Hypothalamus (tissue), 51 donors: ENCODE measurements around the gene BGLAP.

Experiments
- DNase-seq, 51 donors: peaks; one replicate each; lab custom pipeline; 2025; lab: John Stamatoyannopoulos, UW

The BGLAP gene

DNA sequence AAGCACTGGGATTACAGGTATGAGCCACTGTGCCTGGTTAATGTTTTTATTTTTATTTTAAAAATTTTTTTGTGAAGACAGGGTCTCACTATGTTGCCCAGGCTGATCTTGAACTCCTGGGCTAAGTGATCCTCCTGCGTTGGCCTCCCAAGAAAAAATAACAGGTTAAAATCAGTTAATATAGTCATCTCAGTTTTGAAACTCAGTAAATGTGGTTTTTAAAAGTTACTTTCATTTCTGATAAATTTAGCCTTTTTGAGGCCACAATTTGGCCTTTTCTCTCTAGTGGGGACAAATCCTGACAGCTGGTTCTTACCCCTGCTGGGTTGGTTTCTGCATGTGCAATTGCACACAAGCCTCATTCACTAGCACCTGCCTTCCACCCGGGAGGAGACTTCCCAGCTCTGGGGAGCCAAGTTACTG is 15.9 kb upstream of the BGLAP start:
- DNase-seq: no peak

DNA sequence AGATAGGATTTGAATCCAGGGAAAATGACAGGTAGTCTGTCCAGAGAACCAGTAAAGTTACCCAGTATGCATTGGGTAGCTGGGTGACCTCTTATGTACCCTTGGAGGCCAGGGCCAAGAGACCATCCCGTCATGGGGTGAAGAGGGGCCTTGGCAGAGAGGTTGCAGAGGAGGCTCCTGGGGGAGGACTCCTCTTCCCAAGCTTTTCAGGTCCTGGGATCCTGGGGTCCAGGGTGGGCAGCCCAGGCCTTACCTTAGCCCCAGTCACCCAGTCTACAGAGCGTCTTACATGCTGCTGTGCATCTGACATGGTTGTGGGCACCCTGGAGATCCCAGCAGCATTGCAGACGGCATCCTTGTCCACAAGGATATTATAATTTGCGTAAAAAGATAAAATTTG is 15.2 kb upstream of the BGLAP start:
- DNase-seq: no peak

DNA sequence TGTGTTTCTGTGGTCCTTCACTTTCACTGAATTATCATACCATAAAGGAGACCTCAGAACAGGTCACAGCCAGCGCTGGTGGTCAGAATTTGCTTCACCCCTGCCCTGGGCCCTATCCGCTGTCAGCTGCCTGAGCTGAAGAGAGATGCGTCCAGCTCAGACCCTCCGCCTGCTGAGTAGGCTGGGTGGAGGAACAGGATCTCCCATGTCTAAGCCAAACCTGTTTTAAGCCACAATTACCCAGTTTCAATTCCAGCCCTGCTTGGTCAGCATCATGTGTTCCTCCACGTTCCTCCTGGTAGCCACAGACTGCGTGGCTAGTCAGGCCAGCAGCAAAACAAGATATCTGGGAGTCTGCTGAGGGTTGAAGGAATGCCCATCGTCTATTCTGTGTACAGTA is 13.5 kb upstream of the BGLAP start:
- DNase-seq: no peak

DNA sequence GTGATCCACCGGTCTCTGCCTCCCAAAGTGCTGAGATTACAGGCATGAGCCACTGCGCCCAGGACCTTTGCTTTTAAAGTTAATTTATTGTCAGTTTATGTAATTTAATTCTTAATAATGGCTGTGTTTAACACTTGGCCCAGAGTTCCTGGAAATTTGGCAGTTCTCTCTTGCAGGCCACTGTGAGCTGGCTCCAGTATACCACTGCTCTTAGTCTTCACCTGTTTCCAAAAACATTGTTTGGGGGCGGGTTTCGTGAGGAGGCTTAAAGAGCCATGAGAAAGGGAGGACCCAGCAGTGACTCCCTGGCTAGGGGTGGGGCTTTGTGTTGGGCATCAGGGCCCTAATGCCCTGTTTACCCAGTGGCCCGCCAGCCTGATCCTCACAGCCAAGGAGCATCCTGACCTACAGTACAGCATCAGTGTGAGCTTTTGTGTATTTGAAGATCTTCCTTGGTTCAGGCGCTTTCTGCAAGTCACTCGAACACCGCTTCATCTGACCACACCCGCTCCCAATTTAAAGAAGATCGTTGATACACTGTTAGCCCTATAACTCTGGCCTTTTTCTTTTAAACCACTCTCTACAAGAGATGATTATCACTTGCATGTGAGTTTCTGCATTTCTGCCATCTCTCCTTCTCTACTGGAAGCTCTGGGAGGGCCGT is 12.0 kb upstream of the BGLAP start:
- DNase-seq: no peak

DNA sequence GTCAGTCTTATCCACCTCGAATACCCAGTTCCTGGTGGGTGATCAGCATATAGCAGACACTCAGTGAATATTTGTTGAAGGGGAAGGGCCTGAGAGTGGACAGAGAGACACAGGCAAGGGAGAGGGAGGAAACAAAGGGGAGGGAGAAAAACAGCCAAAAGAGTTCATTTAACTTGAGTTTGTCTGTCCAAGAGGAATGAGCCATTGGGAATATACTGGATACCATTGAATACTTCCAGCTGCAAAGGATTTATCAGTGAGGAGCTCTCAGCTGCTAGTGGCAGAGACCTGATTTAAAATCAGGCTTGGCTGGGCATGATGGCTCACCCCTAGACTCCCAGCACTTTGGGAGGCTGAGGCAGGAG is 11.5 kb upstream of the BGLAP start:
- no peak for DNase-seq

DNA sequence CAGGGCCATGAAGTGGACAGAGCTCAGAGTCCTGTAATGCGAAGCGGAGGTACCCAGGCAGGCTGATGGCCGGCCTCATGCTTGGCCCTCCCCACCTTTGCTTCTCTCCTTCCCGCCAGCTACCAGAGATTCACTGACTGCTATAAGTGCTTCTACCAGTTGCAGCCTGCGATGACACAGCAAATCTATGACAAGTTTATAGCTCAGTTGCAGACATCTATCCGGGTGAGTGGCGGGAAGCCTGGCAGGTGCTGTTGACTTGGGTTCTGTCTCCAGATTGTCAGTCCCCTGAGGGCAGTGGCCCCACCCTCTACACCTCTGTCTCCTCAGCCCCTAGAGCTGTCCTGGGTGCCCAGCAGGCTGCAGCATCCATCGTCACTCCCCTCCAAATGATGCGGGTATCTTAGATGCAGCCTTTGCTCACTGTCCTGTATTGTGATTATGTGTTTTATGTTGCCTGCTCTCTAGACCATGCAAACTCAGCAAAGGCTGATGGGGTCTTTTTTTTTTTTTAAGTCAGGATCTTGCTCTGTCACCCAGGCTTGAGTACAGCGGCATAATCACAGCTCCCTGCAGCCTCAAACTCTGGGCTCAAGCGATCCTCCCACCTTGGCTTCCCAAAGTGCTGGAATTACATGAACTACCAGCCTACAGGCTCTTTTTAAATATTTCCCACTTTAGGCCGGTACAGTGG is 9.6 kb upstream of the BGLAP start:
- DNase-seq: no peak

DNA sequence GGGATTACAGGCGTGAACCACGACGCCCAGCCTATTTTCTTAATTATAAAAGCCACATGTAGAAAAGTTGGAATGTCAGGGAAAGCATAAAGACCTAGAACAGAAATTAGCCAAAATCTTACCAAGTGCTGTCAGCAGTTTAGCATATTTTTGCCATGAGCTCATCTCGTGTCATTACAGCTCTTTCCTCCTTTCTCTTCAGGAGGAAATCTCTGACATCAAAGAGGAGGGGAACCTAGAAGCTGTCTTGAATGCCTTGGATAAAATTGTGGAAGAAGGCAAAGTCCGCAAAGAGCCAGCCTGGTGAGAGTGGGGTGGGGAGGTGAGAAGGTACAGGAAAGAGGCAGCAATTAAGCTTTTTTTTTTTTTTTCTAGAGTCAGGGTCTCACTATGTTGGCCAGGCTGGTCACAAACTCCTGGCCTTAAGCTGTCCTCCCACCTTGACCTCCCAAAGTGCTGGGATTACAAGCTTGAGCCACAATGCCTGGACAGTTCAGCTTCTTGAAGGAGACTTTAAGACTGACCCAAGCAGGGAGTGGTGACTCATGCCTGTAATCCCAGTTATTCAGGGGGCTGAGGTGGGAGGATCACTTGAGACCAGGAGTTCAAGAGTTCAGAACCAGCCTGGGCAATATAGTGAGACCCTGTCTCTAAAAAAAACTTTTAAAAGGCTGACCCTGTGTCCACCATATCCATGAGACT is 8.4 kb upstream of the BGLAP start:
- DNase-seq: no peak

DNA sequence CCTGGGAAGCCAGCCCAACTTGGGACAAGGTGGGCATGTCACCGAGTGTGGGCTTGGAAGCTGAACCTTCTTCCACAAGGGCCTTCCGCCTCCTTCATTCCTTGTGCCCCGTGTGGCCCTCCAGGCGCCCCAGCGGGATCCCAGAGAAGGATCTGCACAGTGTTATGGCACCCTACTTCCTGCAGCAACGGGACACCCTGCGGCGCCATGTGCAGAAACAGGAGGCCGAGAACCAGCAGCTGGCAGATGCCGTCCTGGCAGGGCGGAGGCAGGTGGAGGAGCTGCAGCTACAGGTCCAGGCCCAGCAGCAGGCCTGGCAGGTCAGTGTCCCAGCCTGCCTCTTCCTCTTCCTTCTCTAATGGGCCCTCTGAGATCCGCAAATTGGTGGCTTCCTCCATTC is 5.8 kb upstream of the BGLAP start:
- DNase-seq: no peak

DNA sequence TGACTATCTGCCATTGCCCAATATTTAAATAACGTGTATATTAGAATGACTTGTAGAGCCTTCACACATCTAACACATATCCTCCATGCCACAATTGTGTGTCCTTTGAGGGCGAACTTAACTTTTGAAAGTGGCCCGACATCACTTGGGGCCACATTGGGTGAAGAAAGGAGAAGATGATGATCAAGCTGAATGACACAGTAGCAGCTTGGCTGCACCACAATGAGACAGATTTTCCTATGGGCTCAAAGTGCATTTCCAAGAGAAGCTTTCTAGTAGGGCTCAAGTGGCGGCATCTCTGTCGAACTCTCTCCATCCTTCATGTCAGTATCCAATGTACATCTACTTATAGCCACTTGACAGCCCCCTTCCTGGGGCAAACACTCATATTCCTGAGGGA is 3.7 kb upstream of the BGLAP start:
- no peak for DNase-seq

DNA sequence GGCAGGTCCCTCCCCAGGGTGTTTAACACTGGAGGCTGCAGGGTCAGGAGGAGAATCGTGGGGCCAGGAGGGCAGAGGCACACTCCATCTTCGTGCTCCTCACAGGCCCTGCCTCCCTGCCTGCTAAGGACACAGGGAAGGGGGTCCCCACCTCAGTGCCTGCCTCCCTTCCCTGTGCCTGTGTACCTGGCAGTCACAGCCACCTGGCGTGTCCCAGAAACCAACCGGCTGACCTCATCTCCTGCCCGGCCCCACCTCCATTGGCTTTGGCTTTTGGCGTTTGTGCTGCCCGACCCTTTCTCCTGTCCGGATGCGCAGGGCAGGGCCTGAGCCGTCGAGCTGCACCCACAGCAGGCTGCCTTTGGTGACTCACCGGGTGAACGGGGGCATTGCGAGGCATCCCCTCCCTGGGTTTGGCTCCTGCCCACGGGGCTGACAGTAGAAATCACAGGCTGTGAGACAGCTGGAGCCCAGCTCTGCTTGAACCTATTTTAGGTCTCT is 623 bp upstream of the BGLAP start:
- DNase-seq: peak in 2 of 51 donors; percentile 9 to 33

DNA sequence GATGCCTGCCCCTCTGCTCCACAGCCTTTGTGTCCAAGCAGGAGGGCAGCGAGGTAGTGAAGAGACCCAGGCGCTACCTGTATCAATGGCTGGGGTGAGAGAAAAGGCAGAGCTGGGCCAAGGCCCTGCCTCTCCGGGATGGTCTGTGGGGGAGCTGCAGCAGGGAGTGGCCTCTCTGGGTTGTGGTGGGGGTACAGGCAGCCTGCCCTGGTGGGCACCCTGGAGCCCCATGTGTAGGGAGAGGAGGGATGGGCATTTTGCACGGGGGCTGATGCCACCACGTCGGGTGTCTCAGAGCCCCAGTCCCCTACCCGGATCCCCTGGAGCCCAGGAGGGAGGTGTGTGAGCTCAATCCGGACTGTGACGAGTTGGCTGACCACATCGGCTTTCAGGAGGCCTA is 754 bp downstream of the BGLAP start:
- DNase-seq: peak in 4 of 51 donors; percentile 19 to 45 (median 34)

DNA sequence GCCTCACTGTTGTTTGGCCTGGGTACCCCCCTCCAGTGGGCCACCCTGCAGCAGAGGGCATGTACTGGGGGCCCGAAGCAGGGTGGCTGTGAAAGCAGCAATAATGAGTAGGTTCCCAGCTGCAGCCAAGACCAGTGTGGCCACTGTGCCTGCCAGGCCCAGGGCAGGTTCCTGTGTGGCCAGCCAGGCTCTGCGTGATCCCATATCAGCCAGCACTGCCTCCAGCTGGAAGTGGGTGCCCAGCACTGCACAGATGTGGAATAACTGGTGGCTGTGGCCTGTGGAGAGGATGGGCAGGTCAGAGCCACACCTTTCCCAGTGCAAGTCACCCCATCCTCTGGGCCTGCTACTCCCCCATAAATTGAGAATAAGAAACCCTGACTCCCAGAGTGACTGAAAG is 2.1 kb downstream of the BGLAP start:
- no peak for DNase-seq

DNA sequence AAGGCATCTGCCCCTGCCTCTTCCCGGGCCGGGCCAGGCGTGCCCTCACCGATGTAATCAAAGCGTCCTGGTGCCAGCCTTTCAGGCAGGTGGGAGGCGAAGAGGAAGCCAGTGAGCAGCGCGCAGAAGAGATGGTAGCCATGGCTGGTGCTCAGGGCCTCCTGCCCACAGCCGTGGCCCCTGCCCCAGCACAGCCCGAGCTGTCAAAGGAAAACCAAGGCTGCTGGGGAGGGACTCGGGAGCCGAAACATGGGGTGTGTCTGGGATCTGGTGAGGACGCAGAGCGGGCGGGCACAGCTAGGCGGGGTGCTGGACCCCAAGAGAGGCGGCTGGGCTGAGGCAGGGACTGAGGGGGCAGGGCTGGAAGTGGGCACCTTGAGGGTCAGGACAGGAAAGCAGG is 2.7 kb downstream of the BGLAP start:
- DNase-seq: no peak

DNA sequence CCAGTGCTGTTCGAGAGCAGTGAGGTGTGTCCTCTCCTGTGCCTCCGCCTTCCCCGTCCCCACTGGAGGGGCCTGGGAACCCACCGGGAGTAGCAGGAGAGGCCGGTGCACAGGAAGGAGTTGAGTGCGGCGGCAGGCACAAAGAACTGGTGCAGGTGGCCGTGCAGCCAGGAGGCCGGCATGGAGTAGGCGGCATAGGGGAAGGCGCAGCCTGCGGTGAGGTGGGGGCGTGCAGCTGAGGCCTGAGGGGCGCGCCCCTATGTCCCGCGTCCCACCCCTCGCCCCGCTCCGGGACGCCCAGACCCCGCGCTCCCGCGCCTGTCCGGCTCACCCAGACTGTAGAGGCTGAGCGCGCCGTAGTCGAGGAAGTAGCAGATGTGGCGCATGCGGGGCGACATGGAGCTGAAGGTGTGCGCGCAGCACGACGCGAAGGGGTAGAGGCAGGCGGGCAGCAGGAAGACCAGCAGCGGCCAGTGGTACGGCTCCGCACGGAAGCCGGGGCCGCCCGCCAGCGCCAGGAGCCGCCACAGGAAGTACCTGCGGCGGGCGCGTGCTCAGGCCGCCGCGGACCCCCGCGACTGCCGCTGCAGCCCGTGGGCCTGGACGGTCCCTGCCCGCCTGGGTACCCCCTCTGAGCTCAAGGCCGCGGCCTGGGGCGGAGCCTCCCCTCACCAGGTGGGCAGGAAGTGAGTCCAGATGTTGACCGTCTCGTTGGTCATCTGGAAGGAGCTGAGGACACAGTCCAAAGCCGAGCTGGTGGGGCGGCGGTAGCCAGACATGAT is 3.7 kb downstream of the BGLAP start:
- DNase-seq: peak in 5 of 51 donors; percentile 6 to 36 (median 17)

DNA sequence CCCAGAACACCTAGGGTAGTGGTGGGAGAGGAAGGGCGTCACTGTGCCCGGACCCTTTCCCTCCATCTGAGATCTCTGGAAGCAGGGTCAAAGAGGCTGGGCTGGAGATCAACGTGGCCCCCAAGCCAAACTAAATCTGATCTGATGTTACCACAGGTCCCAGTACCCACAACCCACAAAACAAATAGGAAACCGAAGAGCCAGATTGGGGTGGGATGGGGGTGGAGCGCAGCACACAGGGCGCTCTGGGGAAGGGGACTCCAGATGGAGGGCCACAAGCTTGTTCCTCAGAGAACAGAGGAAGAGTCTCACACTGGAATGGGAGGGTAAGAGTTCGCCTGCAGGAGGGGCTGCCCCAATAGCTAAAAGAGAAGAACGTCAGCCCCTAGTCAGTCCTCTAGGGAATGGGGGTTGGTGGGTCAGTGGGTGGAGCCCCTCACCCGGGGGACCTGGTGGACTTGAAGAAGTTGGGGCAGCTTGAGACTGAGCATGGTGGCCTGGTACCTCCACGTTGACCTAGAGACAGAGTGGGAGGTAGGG is 4.3 kb downstream of the BGLAP start:
- DNase-seq: no peak

DNA sequence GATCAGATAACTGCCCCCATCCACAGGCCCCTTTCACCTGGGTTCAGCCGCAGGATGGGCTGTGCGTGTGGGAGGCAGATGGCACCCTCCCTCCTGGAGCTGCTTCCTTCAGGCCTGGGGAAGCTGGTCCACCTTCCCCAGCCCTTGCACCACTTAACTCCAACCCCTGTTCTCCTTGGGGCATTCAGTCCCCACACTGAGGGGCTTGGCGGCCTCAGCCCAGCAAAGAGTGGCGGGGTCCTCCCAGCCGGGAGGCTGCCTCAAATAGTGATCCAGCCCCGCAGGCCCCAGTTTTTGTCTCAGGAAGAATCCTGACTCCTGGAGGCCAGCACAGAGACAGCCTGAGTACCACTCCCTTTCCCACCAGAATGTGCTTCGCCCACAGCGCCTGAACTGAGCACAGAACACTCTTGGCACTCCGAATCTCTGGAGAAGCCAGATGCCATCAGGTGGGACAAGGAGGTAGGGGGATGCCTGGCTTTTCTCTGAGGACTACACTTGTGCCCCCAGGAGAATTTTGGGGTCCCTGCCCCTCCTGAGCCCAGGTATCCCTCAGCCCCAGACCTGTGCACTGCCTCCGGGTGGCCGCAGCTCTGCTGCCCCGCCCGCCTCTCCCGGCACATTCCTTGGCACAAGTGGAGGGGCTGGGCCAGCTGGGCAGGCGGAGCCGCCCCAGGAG is 4.9 kb downstream of the BGLAP start:
- peak in 15 of 51 donors; percentile 23 to 58 (median 46) for DNase-seq

DNA sequence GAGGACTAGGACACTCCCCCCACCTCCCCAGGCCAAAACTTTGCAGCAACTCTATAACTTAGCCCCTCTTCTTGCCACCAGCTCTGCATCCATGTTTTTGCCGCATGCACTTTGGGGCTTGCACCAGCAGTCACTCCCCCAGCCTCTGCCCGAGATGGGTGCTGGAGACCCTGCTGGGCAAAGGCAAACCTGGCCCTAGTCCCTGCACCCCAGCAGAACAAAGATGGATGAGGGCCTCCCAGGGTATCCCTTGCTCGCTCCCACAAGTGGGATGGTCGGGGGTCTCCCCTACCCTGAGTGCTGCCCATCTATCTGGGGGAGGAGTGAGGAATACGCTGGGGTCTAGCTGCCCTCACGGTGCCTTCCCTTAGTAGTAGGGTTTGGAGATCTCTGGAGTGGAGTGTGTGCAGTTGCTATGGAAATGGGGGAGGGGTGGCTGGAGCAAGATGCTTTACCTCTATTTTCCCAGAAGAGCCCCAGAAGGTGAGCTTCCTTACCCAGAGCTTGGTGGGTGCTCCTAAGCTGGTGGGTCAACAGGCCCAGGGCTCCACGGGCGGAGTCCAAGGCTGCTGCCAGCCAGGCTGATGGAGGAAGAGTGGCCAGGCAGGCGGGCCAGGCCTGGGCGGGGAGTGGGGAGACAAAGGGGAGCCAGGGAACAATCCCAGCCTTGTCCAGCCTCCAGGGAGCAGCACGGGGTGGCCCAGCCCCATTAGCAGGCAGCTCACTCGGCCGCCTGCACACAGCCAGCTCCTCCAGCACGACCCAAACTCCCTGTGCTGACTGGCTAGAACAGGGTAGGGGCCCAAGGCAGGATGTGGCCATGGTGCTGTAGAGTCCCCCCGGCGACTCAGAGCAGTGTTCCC is 5.7 kb downstream of the BGLAP start, which contains the start of gene PAQR6:
TSS of gene PAQR6 (minus strand) at position 597 of the 863 bp plus-strand sequence. CDS start 1,325 bp downstream, outside the sequence.
- DNase-seq: peak in 50 of 51 donors; percentile 35 to 98 (median 89)

DNA sequence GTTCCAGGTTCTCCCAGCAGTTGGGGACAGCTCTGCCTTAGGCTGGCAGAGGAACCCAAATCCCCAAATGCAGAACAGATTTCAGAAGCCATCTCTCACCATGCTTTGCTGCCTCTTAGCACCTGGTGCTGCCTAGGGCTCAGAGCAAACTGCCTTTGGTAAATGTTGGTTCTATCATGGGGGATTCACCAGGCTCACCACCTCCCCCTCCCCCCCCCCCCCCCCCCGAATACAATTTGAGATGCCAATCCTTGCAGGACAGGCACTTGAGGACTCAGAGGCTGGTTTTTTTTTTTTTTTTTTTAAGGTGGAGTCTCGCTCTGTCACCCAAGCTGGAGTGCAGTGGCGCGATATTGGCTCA is 6.3 kb downstream of the BGLAP start:
- no peak for DNase-seq

DNA sequence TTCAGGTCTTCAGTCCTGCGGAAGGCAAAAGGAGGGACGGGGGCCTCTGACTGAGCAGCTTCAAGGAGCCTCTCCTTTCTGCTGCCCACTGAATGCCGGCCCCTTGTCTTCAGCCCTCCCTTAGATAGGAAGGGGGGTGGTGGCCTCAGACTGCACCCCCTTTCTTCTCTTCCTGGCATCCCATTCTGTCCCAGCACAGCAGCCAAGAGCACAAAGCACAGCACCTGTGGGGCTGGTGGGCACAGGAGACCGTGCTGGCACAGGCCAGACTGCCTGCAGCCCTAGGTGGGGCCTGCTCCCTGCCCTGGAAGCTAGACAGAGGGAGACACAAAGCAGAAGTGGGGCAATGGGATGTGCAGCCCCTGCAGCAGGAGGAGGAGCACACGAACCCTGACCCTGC is 7.6 kb downstream of the BGLAP start:
- DNase-seq: peak in 1 of 51 donors; percentile 37
